SIG-M5 treated with dmso at 0.1 percent for 504 hours (cell line): ENCODE measurements around the gene DCUN1D2.

ENCODE experiments used
- DNase-seq: peaks from one replicate; lab custom pipeline; 2025; ENCODE audit not compliant: unreplicated experiment; lab: John Stamatoyannopoulos, UW

The DCUN1D2 gene

DNA sequence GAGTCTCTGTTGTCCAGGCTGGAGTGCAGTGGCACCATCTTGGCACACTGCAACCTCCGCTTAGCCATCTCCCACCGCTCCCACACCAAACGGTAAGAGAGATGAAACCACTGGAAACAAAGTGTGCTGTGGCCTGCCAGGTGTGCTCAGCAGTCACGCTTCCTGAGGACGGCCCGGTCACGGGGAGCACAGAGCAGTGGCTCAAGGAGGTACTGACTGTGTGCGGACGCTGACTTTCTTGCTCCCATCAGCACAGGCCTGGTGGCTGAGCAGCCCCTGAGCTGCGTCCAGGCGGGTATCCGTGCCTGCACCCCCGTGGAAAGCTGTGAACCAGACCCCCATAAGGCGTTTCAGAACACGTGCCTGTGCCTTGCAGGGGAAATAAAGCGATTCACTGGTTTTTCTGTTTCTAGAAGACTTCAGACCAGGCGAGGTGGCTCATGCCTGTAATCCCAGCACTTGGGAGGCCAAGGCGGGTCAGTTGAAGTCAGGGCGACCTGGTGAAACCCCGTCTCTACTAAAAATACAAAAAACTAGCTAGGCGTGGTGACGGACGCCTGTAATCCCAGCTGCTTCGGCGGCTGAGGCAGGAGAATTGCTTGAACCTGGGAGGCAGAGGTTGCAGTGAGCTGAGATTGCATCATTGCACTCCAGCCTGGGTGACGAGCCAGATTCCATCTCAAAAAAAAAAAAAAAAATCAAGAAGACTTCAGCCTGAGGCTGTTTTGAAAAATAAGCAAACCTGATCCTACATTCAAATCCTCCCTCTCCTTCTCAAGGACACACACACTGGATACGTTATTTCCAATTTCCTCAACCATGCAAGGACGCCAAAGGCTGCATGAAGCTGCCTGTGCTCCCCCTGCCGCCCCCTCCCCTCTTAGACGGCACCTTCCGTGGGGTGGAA lies 62.7 kb downstream of the DCUN1D2 start:
- no peak for DNase-seq

DNA sequence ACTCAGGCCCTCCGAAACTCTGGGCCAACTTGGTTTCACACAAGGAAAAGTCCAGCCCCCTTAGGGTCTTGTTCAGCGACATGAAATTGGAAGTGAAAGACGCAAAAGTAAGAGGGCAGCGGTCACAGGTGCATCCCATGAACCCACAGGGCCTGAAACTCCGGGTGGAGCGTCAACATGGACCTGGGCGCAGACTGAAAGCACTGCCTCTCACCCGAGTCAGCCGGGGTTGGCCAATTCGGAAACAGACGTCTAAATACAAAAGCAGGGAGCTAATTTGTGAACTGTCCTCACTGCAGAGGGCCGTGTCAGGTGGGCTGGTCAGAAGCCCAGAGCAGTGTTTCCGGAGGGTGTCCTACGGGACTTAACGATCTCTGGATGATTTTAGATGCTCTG lies 63.9 kb downstream of the DCUN1D2 start:
- no peak for DNase-seq

DNA sequence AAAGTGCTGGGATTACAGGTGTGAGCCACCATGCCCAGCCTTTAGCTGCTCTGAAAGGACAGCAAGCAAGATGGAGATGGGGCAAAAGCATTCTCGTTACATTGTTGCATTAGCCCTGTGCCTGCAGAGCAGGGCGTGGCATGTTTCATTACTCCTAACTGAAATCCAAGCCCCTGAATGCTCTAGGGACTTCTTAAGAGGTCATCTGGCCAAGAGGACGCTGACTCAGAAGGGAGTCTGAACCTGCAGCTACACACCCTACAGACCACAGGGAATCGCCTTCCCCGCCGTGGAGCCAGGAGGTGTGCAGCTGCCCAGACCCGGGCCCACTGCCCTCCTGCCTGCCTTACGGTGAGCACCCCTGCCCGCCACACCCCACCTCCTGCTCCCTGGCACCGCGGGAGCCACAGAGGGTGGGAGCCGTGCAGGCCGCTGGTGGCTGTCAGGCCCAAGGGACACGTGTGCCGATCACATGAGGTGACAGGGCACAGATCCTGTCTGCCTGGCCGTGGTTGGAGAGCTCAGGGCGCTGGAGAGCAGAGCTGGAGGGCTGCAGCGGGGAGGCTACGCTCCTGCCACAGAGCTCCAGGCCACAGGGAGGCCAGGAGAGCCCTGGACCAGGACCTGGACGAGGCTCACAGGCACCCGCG lies 64.4 kb downstream of the DCUN1D2 start:
- no peak for DNase-seq

DNA sequence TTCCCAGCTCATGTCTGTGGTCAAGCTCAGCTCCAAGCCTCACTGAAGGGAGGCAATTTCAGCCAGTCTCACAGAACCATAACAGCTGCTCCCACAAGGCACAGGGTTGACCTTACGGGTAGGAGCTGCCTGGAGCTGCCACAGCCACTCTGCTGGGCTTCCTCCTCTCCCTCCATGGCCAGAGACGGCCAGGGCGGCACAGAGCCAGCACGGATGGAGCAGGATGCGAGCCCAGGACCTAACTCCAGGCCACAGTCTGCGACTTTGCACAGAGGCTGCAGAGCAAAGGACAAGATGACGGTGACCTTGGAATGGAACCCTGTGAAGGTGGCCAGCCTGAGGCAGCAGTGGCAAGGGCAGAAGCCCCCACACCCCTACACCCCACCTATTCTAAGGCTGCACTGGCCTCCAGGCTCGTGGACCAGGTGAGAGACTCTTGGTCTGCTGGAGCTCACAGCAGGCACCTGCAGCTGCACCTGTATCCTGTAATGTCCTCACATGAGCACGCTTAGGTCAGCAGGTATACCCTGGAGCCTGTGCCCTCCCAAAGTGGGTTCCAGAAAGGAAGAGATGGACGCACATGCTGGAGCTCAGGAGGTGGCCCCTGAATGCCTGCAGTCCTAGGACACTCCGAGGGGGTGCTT lies 66.9 kb downstream of the DCUN1D2 start:
- no peak for DNase-seq

DNA sequence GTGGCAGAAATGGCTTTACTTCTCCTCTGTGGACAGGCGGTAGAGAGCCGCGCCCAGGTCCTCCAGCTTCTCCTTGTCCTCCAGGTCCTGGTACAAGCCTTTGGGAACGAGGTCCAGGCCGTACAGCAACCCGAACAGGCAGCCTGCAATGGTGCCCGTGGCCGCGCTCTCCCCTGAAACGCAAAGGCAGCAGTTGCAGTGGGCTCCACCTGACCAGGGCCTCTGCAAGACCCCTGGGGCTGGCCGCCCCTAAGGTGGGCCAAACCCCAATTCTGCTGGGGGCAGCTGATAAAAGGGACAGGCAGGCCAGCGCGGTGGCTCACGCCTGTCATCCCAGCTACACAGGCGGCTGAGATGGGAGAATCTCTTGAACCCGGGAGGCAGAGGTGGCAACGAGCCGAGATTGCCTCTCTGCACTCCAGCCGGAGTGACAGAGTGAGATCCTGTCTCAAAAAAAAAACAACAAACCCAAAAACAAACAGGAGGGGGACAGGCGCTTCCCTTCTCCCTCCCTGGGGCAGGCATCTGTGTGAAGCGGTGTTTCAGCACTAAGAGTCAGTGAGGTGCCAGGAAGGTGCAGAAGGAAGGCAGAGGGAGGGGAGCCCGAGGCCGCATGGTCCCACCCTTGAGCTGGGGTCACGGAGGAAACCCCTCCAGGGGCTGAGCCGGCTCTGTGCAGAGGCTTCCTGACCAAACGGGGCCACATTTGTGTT lies 67.5 kb downstream of the DCUN1D2 start:
- DNase-seq = no peak

DNA sequence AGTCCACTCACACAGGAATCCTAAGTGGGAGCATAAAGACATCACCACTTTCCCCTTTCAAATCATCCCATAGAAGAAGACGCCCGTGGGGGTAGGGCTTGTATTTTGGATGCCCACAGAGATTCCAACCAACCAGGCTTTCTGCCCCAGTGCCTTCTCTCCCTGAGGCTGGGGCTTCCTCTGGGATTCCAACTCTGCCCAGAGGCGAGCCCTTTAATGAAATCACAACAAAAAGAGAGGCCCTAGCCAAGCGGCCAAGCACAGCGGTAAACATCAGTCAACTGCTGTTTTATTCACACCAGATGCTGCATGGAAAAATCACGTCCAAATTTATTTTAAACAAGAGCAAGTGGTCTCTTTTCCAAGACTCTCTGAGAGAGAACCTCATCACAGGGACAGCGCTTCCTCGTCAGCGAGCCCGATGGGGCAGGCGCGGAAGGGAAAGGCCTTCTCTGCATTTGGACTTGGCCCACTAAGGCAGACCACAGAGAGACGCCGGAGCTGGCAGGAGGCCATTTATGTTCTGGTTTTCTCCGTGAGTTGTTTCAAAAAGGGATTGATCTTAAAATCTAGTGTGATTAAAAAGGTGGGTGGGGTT lies 68.7 kb downstream of the DCUN1D2 start:
- no peak for DNase-seq

DNA sequence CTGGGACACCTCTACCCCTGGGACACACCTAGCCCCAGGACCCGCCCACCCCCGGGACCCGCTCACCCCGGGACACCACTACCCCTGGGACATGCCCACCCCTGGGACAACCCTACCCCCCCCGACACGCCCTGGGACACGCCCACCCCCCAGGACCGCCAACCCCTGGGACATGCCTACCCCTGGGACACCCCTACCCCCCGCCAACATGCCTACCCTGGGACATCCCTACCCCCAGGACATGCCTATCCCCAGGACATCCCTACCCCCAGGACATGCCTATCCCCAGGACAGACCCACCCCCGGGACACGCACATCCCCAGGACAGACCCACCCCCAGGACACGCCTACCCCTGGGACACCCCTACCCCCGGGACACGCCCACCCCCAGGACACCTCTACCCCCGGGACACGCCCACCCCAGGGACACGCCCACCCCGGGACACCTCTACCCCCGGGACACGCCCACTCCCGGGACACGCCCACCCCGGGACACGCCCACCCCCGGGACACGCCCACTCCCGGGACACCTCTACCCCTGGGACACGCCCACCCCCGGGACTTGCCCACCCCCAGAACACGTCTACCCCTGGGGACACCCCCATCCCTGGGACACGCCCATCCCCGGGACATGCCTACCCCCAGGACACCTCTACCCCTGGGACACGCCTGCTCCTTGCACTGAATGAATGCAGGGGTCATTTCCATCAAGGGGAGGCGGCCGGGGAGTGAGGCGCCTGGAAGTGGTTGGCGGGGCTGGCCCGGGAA lies 69.5 kb downstream of the DCUN1D2 start:
- no peak for DNase-seq

DNA sequence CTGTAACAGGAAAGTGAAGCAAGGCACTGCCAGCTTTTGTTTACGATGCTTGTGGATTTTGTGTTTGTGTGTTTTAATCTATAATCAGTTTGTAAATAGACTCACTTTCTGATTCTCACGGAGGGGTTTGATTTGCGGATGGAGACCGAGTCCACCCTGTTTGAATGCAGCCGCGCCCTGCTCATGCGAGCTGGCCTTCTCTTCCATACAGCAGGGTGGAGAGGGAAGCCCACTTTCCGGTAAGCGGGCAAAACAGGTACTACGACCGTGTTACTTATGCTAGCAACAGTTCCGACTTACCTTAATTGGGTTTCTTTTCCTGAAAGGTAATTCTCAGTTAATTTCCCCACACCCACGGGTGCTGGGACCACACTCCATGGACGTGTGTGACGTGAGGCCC lies 70.3 kb downstream of the DCUN1D2 start:
- DNase-seq = no peak

DNA sequence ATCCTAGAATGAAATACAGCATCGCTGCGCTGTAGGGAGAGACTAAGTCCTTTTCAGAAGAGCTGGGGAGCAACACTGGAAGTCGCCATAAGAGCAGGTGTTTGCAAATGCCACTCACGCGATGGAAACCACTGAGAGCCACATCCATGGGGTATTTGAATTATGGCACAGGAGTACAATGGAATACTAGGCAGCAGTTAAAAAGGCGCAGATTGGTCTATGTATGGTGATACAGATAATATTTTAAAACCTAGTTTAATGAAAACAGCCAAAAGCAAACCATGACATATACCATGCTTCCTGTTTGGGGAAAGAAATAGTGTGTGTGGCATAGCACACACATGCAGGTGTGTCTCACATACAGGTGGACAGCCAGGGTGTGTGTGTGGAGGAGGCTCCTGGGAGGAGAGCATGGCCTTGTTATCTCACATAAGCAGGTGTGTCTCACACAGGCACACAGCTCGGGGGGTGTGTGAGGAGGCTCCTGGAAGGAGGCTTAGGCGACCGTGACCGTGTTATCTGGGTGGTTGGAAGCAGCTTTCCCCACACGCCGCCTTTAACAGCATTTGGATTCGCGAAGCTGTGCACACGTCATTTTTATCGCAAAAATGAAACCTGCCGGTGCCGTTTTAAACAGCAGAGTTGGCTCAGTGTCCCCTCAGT lies 70.8 kb downstream of the DCUN1D2 start:
- DNase-seq = no peak

DNA sequence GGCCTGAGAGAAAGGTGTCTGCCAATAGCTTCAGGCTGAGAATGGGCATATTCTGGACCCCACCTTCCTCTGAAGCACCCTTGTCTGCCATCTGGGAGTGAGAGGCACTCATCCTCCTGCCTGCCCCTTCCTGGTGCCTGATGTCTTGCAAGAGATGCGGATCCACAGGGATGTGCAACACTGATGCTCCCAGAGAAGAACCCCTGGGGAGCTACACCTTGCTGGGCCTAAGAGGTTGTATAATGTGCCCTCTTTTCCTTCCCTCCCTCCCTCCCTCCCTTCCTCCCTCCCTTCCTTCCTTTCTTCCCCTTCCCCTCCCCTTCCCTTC lies 71.8 kb downstream of the DCUN1D2 start:
- no peak for DNase-seq

DNA sequence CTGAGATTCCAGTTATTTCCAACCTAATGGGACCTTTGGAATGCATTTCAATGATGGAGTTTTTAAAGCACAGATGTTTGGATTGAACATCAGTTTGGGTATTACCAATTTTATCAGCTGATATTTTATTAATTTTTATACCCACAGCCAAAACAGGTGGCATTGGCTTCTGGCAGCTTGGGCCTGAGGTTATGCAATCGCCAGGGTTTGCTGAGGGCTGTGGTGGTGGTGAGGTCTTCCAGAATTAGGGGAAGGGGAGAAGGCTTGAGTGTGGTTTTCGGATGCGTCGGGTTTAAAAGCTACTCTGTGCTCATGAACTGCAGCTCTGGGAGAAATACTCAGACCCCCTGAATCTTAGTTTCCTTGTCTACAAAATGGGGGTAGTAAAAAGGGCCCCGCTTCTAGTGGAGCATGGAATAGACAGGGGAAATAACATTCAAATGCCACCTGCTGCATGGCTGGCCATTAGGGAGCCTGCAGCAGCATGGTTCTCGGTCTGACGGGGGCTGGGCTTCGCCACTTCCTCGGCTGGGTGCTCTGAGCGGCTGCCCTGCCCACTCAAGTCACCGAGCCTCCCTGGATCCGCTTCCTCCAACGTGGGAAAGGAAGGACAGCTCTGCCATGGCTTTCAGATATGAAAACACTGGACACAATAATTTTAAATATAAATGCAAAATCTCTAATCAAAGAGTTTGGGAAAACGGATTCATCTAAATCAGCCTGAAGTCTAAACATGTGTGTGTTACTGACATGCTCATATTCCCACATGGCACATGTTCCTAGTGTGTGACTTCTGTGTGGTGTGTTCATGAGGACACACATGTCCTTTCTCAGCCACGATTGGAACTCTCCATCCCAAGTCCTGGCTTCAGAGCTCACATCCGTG lies 72.4 kb downstream of the DCUN1D2 start:
- no peak for DNase-seq

DNA sequence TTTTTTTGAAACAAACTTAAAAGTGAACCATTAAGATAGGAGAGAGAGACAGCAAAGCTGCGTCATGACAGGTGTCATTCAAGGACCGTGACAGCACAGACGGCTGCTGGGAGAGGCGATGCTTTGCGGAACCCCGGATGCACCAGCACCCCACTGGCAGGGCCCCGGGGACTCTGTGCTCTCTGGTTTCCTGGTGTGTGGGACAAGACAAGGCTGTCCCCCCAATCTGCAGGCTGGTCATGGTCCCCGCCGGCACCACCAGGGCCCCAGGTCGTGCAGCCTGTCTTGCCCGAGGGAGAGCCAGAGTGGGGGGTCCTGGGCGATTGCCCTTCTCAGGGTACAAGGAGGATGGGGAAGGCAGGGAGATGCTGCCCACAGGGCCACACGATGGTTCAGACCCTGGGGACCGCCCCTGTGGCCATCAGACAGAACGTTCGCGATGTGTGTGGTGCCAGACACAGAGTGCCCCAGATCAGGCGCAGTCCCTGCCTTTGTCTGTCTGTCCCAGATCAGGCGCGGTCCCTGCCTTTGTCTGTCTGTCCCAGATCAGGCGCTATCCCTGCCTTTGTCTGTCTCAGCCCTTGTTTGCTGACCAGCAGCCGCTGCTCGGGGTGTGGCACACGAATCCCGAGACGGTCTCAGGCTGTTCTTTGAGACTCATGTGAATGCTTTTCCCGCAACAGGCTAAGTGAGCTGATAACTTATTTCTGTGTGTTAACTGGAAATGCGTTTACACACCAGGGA lies 73.3 kb downstream of the DCUN1D2 start:
- DNase-seq = no peak

DNA sequence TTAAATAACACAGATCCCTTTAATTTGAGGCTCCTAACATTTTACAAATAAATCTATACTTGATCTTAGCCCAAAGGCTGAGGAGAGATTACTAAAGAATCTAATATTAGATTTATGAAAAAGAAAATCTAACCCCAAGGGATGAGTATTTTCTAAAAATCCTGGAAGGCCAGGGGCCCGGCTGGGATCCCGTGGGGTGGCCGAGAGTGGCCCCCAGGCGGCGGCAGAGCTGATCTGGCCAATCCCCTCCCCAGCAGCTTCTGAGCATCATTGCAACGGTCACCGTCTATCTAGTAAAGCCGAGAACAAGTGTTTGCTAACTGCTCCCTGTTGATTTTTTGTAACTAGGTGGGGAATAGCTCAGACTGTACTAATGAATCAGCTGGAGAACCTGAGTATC lies 74.7 kb downstream of the DCUN1D2 start:
- no peak for DNase-seq

DNA sequence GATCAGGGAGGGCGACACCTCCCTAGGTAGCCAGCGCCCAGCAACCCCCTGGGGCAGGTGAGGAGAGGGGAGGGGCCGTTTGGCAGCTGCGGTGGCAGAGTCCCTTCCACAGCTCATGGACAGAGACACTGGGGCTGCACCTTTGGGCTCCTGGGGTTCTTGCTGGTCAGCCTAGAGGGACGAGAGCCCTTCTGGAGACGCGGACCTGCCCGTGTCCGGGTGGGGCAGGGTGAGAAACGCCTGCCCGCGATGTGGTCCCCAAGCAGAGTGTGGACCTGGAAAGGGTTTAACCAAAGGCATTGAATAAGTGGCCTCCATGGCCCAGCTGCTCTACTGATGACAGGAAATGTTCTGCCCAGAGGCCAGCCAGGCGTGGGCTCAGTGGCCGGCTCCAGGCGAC lies 75.5 kb downstream of the DCUN1D2 start:
- no peak for DNase-seq

DNA sequence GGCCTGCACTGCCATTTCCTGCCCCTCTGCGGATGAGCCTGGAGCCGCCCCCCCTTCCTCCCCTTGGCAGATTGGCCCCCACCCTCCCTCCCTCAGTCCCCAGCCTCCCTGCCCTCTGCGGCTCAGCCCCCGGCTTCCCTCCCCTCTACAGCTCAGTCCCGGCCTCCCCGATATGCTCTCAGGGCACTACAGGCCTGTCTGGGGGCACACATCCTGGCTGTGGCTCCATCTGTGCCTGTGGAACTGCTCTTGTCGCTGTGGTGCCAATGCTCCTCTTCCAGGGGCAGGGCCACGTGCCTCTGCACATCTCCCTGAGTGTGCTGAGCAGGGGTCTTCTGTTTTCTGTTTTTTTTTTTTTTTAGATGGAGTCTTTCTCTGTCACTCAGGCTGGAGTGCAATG lies 76.2 kb downstream of the DCUN1D2 start:
- no peak for DNase-seq

DNA sequence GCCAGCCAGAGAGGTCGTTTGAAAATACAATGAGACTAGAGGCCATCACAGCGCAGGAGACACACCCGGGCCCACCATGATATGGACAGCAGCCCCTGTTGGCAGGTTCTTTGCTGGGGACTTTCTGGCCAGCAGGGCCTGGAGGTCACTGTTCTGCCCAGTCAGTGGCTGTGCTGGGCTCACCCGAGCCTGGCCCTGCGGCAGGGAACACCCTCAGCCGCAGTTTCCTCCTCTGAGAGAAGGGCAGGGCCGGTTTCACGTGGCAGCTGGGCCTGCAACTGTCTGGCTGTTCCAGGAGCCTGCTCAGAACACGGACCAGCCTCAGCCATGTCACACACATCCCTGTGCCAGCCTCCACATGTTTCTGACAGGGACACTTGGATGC lies 76.6 kb downstream of the DCUN1D2 start:
- no peak for DNase-seq

DNA sequence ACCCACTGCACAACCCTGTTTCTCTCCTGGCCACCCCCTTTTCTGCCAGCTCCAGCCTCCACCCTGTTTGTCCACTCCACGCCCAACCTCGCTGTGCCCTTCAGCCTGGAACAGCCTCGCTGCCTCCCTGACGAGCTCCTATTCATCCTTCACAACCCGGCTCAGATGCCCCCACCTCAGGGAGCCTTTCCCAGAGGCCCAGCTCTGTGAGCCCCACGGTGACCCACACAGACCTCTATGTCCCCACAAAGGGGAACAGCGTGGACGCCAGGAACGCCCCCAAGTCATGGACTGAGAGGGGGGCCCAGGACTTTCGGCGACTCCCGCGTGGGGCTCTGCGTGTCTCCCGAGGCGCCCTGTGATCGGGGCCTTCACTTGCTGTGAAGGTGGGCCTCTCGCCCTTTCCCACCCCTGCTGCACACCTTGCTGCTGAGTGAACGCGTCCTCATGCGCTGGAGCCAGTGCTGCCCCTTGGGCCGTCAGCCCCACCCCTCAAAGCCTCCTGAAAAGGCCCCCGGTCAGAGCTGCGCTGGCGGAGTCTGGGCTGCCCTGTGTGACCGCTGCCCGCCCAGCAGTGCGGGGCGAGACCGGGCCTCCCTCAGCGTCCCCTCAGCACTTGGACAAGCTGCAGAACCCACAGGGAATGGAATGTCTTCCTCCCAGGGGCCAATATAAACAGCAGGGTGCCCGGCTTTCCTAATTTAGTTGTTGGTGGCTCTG lies 77.2 kb downstream of the DCUN1D2 start:
- DNase-seq = no peak

DNA sequence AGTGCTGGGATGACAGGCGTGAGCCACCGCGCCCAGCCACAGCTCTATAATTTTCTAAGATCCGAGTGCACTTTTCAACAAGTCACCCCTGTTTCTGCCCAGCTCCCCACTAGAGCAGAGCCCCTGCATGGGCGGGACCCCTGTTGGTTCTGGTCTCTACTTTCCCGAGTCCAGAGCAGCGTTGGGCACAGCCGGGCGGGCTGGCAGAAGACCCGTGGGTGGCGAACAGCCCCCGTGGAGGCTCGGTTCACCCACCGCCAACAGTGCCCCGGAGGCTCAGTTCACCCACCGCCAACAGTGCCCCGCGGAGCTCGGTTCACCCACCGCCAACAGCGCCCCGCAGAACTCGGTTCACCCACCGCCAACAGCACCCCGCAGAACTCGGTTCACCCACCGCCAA lies 78.1 kb downstream of the DCUN1D2 start:
- DNase-seq = no peak
